HG02885 (cell line): ENCODE measurements around the gene PRSS38.
A peak's percentile ranks its signal among the peaks of the same experiment; 100 is the strongest.

Source experiments
- ATAC-seq: cut with Tn5 transposase; IDR thresholded peaks from one replicate; pipeline ENCODE4 v1.9.1; 2021; ENCODE audit warnings: mild to moderate bottlenecking; ENCODE audit not compliant: unreplicated experiment, poor library complexity

The PRSS38 gene

DNA sequence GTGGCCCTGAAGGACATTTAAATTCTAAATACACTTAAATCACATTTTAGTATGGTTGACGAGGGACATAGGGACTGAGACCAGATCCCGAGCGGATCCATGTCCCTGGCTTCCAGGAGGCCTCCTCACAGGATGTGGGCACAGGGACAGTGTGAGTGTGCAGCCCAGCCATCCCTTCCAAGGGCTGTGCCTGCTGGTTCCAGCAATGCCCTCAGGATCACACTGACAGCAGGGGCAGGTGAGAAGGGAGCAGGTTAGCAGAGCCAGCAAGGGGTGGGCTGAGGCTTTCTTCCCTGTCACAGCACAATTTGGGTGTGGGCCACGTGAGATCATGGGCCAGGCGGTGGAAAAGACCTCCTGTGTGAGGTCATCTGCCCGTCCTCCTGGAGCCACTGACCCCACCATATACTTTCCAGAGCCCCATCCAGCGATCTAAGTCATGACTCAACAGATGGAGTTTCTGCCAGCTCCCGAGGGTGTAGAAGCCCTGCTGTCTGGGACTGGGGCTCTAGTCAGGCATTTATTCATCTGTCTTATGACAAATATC, 37.0 kb upstream of the PRSS38 start:
- no peak for ATAC-seq

DNA sequence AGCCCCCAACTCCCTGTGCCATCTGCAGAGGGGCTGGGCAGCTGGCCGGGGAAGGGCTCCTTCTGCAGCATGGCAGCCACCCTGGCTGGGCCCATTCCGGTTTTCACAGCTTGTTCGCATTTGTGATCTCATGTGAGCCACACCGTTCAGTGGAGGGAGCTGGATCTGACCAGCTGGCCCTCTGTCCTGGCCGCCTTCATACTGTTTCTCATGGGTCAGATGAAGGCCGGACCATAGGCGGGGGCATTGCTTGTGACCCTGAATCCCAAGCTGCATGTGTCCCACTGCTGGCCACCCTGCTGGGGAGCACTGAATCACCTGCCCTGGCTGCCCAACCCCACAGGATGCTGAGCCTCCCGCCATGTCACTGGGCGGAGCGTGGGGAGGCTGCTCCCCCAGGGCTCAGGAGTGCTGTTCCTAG, 36.4 kb upstream of the PRSS38 start:
- ATAC-seq: no peak

DNA sequence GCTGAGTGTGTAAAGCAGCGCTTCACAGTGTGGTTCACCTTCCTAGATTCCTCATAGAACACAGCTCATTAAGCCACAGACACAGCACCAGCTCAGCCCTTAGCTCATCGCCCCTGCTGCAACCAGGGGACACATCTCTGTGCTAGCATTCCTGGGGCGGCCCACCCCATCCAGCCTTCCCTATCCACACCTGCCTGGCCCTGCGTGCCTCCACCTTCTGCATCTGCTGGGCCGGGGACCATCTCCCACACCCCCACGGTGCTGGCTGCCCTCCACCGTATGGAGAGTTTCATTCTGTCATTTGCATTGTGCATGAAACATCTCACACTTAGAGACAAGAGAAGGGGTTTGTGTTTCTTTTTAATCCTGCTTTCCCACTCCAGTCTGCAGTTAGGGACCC, 35.8 kb upstream of the PRSS38 start:
- no peak for ATAC-seq

GRCh38 chr1:227780101-227781044, 35.1 kb upstream of the PRSS38 start:
- no peak for ATAC-seq

- no peak for ATAC-seq
These were observed 34.1 kb upstream of the PRSS38 start for GRCh38 chr1:227781314-227781930.

DNA sequence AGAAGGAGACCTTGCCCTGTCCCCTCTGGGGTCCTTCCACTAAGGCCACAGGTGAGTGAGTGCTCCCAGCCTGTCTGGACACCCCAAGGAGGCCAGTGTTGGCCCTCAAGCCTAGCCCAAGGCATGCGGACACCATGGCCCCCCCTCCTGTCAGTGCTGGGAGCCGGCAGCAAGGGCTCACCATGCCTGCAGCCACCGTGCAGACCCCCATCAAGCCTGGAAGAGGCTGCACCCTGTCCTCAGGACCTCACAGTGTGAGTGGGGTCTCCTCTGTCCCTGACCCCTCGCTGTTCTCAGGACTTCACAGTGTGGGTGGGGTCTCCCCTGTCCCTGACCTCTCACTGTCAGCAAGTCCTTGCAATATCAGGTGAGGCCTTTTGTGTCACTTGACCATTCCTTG, 33.2 kb upstream of the PRSS38 start:
- ATAC-seq: no peak

DNA sequence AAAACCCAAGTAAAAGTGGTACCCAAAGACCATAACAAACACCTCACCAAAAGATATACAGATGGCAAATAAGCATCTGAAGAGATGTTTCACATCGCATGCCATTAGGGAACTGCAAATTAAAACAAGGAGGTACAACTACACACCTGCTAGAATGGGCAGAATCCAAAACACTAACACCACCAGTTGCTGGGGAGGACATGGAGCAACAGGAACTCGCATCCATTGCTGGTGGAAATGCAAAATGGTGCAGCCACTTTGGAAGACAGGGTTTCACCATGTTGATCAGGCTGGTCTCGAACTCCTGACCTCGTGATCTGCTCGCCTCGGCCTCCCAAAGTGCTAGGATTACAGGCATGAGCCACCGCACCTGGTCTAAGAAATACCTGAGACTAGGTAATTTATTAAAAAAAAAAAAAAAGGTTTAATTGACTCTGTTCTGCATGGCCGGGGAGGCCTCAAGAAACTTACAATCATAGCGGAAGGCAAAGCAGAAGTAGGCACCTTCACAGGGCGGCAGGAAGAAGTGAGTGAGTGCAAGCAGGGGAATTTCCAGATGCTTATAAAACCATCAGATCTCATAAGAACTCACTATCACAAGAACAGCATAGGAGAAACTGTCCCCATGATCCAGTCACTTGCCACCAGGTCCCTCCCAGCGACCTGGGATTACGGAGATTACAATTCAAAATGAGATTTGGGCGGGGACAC, 30.2 kb upstream of the PRSS38 start:
- ATAC-seq: no peak

DNA sequence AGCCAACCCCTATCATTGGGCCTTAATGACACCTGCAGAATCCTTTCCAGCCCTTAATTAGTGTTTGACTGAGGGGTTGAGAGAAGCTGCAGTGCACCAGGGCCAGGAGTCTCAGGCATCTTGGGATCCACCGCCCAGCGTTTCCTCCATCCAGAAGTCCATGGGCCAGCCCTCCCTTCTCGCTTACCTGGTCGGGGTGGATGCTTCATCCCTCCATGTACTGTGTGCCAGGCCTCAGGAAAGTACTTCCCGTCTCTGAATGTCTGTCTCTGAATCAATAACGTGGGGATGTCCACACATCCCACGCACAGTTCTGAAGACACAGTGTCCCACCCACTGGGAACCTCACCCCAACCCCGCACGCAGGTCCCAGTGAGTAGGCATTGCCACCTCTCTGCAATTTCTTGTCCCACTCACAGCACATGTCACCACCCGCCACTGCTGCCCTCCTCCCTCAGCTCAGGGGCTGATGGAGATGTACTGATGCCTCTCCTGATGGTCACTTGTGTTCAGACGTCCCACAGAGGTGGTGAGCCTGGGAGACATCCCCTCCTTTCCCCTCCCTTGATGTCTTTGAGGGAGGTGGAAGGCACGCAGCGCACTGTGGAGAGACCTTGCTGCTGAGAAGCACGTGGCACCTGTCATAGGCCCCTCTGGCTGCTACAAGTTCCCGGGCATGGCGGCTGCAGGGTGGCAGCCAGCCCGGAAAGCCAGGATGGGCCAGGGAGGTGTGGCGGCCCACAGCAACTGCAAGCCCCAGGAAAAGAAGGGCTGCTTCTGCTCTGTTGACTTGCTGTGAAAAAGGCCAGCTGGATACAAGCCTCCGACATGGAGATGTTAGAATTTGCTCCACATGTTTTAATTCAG, 29.4 kb upstream of the PRSS38 start:
- no peak for ATAC-seq

- peak; percentile 1 for ATAC-seq
These were observed 28.6 kb upstream of the PRSS38 start for GRCh38 chr1:227786673-227787512.

DNA sequence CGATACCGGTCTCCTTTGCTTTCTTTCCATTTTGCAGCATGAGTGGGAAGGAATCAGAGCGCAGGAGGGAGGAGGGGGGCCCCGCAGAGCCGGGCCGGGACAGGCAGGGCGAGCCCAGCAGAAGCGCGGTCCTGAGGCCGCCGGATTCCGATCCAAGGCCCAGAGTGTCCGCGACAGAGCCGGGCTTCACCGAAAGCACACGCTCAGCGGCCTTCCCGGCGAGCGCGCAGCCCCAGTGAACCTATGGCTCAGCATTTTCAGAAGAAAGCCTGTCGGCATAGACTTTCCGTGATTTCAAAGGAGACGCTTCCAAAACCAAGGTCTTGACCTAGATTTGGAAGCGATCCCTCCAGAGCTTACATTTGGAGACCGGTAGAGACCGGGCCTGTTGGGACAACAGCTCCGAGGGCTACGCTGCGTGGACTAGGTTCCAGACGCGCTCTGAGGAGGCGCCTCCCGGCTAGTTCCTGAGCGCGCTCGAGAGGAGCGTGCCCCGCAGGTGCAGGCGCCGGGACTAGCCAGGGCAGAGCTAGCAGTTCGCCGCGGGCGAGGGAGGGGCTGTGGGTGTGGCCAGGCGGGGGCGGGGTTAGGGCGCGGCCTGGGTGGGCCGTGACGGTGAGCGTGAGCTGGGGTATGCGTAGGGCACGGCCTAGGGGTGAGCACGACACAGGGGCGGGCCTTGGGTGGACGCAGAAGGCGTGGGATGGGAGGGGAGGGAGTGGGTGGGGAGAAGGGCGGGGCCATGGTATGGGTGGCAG, 27.8 kb upstream of the PRSS38 start:
- peak; percentile 91 for ATAC-seq

GRCh38 chr1:227788271-227789083, 27.0 kb upstream of the PRSS38 start:
- ATAC-seq: peak; percentile 62

GRCh38 chr1:227789084-227790033, 26.1 kb upstream of the PRSS38 start:
- ATAC-seq: no peak

DNA sequence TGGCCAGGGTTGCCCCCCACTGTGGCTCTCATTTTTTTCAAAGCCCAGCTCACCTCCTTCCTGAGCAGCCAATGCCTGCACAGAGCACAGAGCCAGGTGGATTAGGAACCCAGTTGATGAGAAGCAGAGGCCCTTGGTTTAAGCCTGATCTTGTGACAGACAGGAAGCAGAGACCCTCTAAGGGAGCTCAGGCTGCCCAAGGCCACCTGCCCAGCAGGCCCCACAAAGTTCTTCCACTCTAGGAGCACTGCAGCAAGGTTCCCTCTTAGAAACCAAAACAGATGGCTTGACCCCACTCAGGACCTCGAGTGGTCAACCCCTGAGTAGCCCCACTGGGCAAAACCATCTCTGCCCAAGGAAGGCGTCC, 25.5 kb upstream of the PRSS38 start:
- no peak for ATAC-seq

DNA sequence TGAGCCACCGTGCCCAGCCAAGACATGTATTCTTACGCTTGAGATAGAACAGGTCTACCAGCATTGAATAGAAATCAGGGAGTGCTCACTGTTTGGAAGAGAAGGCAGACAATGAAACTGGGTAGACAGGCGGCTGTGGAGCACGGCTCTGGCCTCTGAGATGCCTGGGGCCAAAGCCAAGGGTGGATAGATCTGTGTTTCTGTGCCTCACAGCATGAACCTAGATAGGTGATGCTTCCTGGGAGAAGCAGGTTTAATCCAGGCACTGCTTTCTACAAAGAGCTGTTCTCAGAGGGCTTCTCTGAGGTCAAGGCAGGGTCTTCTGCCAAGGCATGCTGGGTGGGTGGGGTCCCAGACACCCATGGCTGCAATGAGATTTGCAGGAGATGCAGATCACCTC, 24.6 kb upstream of the PRSS38 start:
- no peak for ATAC-seq

GRCh38 chr1:227791425-227792143, 23.9 kb upstream of the PRSS38 start:
- no peak for ATAC-seq
